Mucosa of rectum (tissue), 2 donors: Measurements from ENCODE around the gene TXNRD2.

Experiments
- H3K27ac ChIP-seq, 2 donors: one replicate each; pipeline ENCODE4 v1.7.0; 2013; ENCODE audit warnings: inconsistent platforms in 2 of 2, low read depth in 2 of 2, low read length in 2 of 2
- H3K27me3 ChIP-seq, 2 donors: one replicate each; pipeline ENCODE4 v1.7.0; 2013; ENCODE audit warnings: low read length in 2 of 2; ENCODE audit not compliant: control insufficient read depth in 2 of 2, insufficient read depth in 2 of 2
- H3K36me3 ChIP-seq, 2 donors: one replicate each; pipeline ENCODE4 v1.7.0; 2013; ENCODE audit warnings: low read length in 2 of 2; ENCODE audit not compliant: control insufficient read depth in 2 of 2, insufficient read depth in 2 of 2
- H3K4me1 ChIP-seq, 2 donors: one replicate each; pipeline ENCODE4 v1.7.0; 2013; ENCODE audit warnings: low read length in 2 of 2, mild to moderate bottlenecking in 1 of 2; ENCODE audit not compliant: control insufficient read depth in 2 of 2, insufficient read depth in 2 of 2
- H3K4me3 ChIP-seq, 2 donors: one replicate each; pipeline ENCODE4 v1.7.0; 2013; ENCODE audit warnings: low read length in 2 of 2
- H3K9ac ChIP-seq, 2 donors: one replicate each; pipeline ENCODE4 v1.7.0; 2013; ENCODE audit warnings: low read length in 2 of 2, low read depth in 1 of 2, mild to moderate bottlenecking in 1 of 2
- H3K9me3 ChIP-seq, 2 donors: one replicate each; pipeline ENCODE4 v1.7.0; 2013; ENCODE audit warnings: low read length in 2 of 2; ENCODE audit not compliant: control insufficient read depth in 2 of 2
- donor health status: healthy.
- donor health status: Normal muscosa, but diverticular disease.

The TXNRD2 gene

DNA sequence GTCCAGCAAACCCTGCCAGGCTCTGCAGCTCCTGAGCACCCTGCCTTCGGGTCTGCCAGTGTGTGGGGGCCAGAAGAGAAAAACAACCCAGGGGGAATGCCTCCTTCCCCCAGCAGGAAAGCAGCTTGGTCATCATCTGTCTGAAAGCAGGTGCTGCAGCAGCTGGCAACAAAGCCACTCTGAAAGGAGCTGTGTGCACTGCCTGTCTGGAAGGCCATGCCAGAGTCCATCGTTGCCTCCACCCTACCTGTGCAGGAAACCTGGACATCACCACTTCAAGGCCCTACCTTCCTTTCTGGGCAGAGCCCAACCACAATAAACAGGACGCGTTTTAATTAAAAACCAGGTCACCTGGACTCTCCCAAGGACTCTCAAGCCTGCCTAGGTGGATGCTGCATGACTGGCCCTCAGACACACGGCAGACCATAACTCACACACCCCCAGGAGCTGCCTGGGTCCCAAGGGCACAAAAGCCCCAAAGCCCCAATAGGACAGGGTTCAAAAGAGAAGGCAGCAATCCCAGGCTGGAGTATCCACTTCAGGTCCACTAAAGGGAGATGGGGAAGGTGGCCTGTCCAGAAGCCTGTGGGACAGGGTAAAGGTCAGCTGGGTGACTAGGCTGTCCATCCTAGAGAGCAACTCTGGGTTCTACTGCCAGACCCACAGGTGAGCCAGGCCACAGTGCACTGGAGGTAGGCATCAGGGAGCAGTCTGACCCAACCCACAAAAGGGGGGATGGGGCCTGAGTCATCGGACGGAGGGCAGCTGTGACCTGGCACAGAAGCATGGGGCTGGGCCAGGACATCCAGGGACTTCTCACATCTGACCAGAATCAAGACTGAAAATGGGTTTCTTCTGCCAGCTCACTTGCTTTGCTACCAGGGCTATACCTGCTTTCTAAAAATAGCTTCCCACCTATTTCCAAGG lies 93.1 kb downstream of the TXNRD2 start:
- Histone ChIP-seq H3K27ac (peak overlapping the region in 1 of 2 donors; percentile 50), H3K36me3 (peaks cover 13 to 30% of the 10 kb centered on the region in 2 donors), H3K4me1 (peaks cover 10 to 18% of the 10 kb centered on the region in 2 donors)

DNA sequence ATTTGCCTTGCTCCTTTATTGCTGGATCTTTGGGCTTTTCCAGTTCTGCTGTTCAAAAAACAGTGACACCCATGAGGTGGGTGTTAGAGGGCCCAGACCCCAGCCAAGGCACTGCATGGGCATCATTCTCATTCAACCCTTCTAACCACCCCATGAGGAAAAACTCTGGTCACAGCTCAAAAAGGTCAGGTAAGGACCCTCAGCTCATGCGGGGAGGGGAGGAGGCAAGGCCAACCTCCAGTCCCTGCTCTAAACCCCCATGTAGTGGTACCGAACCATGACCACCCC lies 94.3 kb downstream of the TXNRD2 start:
- peaks cover 5 to 10% of the 10 kb centered on the region in 2 donors for H3K4me1 ChIP-seq
- H3K9me3 ChIP-seq = no peaks in the 10 kb centered on the region
- no peak overlapping the region for H3K4me3 ChIP-seq
- H3K27me3 ChIP-seq = no peaks in the 10 kb centered on the region
- no peak overlapping the region for H3K9ac ChIP-seq
- peaks cover 13 to 29% of the 10 kb centered on the region in 2 donors for H3K36me3 ChIP-seq
- no peak overlapping the region for H3K27ac ChIP-seq

More for the DNA sequence above, 93.1 kb downstream of the TXNRD2 start:
- Histone ChIP-seq H3K4me3 (no peak overlapping the region), H3K9ac (no peak overlapping the region), H3K27me3 (no peaks in the 10 kb centered on the region), H3K9me3 (no peaks in the 10 kb centered on the region)

- no peak overlapping the region for H3K4me3 ChIP-seq
- H3K4me1 ChIP-seq = peaks cover 5 to 10% of the 10 kb centered on the region in 2 donors
- H3K9me3 ChIP-seq = no peaks in the 10 kb centered on the region
- no peak overlapping the region for H3K27ac ChIP-seq
- H3K9ac ChIP-seq = no peak overlapping the region
- no peaks in the 10 kb centered on the region for H3K27me3 ChIP-seq
- H3K36me3 ChIP-seq = peaks cover 13 to 24% of the 10 kb centered on the region in 2 donors
These were observed 94.8 kb downstream of the TXNRD2 start for GRCh38 chr22:19846620-19847344.

GRCh38 chr22:19845054-19845722 lies 96.4 kb downstream of the TXNRD2 start:
- Histone ChIP-seq H3K36me3 (peaks cover 2 to 8% of the 10 kb centered on the region in 2 donors), H3K4me1 (peaks cover 5 to 10% of the 10 kb centered on the region in 2 donors), H3K27me3 (no peaks in the 10 kb centered on the region), H3K4me3 (no peak overlapping the region), H3K27ac (no peak overlapping the region), H3K9me3 (no peaks in the 10 kb centered on the region), H3K9ac (no peak overlapping the region)

GRCh38 chr22:19844377-19845053 lies 97.1 kb downstream of the TXNRD2 start:
- peaks cover 0 to 4% of the 10 kb centered on the region in 2 donors for H3K36me3 ChIP-seq
- H3K4me3 ChIP-seq = no peak overlapping the region
- no peaks in the 10 kb centered on the region for H3K27me3 ChIP-seq
- H3K27ac ChIP-seq = no peak overlapping the region
- no peaks in the 10 kb centered on the region for H3K9me3 ChIP-seq
- peaks cover 5 to 10% of the 10 kb centered on the region in 2 donors for H3K4me1 ChIP-seq
- no peak overlapping the region for H3K9ac ChIP-seq

- peaks cover 5 to 10% of the 10 kb centered on the region in 2 donors for H3K4me1 ChIP-seq
These were observed 97.7 kb downstream of the TXNRD2 start for GRCh38 chr22:19843857-19844376.

DNA sequence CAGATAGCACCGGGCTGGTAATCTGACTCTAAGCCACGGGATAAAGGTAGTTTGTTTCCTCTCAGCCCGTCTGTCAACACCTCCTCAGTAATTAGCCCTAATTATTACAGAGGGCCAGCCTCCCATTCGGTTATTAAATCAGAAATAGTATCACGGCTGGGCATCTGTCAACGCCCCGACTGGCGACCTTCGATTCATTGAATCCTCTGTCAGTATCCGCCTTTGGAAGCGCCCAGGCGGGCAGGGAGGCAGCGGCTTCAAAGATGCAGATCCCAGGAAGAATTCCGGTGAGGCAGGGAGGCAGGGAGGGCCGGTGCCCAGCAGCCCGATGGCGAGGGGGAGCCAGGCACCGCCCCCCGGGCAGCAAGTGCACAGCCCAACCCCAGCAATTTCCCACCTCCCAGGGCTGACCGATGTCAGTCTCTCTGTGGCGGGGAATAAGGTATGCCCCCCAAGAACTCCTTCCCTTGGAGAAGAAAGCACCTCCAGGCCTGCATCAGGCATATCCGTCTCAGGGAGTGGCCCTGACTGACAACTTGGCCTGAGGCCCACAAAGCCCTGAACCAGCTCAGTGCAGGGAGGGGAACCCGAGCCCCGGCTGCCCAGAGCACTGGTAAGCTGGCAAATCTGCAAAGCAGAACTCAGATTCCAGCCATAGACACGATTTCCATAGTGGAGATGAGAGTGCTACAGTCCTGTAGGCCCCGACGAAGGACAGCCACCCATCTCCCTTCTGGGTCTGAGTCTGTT lies 98.3 kb downstream of the TXNRD2 start:
- Histone ChIP-seq H3K27me3 (no peaks in the 10 kb centered on the region), H3K4me3 (no peak overlapping the region), H3K36me3 (peaks cover 0 to 4% of the 10 kb centered on the region in 2 donors), H3K4me1 (peaks cover 0 to 5% of the 10 kb centered on the region in 2 donors), H3K27ac (no peak overlapping the region), H3K9ac (no peak overlapping the region), H3K9me3 (no peaks in the 10 kb centered on the region)

More at GRCh38 chr22:19843857-19844376, 97.7 kb downstream of the TXNRD2 start:
- Histone ChIP-seq H3K9me3 (no peaks in the 10 kb centered on the region), H3K36me3 (peaks cover 0 to 4% of the 10 kb centered on the region in 2 donors), H3K4me3 (no peak overlapping the region), H3K27ac (no peak overlapping the region), H3K27me3 (no peaks in the 10 kb centered on the region), H3K9ac (no peak overlapping the region)

DNA sequence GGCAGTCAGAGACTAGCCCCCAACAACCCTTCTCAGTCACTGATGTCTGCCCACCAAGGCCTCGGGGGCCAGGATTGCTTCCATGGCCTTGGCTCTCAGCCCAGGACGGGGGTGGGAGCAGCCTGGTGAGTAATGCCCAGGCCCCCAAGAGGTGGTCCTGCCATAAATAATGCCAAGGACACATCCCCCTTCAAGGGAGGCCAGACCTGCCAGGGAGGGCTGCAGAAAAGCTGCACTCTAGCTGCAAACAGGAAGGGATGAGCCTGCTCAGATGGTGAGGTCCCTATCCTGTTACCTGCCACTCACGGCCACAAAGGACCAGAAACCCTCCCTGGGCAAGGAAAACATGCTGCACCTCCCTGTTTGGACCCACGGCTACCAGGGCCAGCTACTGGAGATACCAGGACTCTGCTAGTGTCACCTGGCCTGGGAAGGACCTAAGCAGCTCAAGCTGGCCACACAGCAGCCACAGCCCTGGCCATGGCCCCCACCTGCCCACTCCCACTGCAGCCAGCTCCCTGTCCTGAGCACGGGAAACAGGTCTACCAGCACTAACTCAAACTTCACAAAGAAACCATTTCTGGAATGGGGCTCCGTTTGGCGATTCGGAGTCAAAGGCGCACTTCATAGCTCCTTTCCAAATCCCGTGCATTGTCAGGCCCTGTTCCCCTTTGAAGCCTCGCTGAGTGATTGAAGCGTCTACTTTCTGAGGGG lies 99.1 kb downstream of the TXNRD2 start:
- Histone ChIP-seq H3K9ac (no peak overlapping the region), H3K9me3 (no peaks in the 10 kb centered on the region), H3K36me3 (peaks cover 0 to 4% of the 10 kb centered on the region in 2 donors), H3K27me3 (no peaks in the 10 kb centered on the region), H3K4me3 (no peak overlapping the region), H3K27ac (no peak overlapping the region), H3K4me1 (peaks cover 0 to 4% of the 10 kb centered on the region in 2 donors)
